MCF 10A (cell line): Measurements from ENCODE around the gene CYFIP2. TPM values are rescaled to one million over a fixed set of nuclear protein-coding genes. Genes with fewer than 3 reads are reported as not detected.

Experiments
- BruUV-seq: library from RNA; stranded (reverse); fragments of 400-500 nt; replicated peaks from 2 replicates; lab custom pipeline; 2021; lab: Mats Ljungman, UMichigan
- CTCF ChIA-PET: fragments of 300-600 bp; sonication (Branson Sonifier 250); formaldehyde crosslinking; extraction: SDS; loops from one replicate; lab custom pipeline; 2021; ENCODE audit warnings: antibody characterized with exemption, inconsistent platforms; lab: Yijun Ruan, JAX
- POLR2A ChIA-PET: fragments of 300-600, 350-650 bp; sonication (Branson Sonifier 250); formaldehyde crosslinking; extraction: SDS; loops from one replicate; lab custom pipeline; 2020; ENCODE audit warnings: antibody characterized with exemption, inconsistent platforms; lab: Yijun Ruan, JAX
- DNase-seq: peaks from one replicate; pipeline ENCODE4 v3.0.0-alpha.2; 2018; ENCODE audit not compliant: unreplicated experiment
- H3K27ac Mint-ChIP-seq: one replicate; pipeline ENCODE4 v1.8.0; 2022; ENCODE audit warnings: mild to moderate bottlenecking, low read depth, mixed read lengths; ENCODE audit not compliant: unreplicated experiment
- H3K27me3 Mint-ChIP-seq: one replicate; pipeline ENCODE4 v1.8.0; 2022; ENCODE audit warnings: mixed read lengths; ENCODE audit not compliant: insufficient read depth, unreplicated experiment
- H3K36me3 Mint-ChIP-seq: one replicate; pipeline ENCODE4 v1.8.0; 2022; ENCODE audit warnings: mild to moderate bottlenecking, moderate library complexity, mixed read lengths; ENCODE audit not compliant: insufficient read depth, unreplicated experiment
- H3K4me1 Mint-ChIP-seq: one replicate; pipeline ENCODE4 v1.8.0; 2022; ENCODE audit warnings: mixed read lengths; ENCODE audit not compliant: insufficient read depth, unreplicated experiment
- H3K4me3 Mint-ChIP-seq: one replicate; pipeline ENCODE4 v1.8.0; 2022; ENCODE audit warnings: mild to moderate bottlenecking, moderate library complexity, mixed read lengths; ENCODE audit not compliant: unreplicated experiment
- H3K9me3 Mint-ChIP-seq: one replicate; pipeline ENCODE4 v1.8.0; 2022; ENCODE audit warnings: mixed read lengths; ENCODE audit not compliant: unreplicated experiment
- intact Hi-C: fragments of 100-400 bp; cut with micrococcal nuclease; formaldehyde crosslinking; loops from 2 replicates; pipeline ENCODE4 v1.14.1; 2022
- total RNA-seq: library from RNA; stranded (reverse); gene quantifications from 2 replicates; pipeline ENCODE4 v1.2.3, GENCODE V29; 2022
- TF ChIP-seq, protein P1 (sequence below): fragments of 200-600 bp; IDR thresholded peaks from one replicate; pipeline ENCODE4 v1.8.0; 2022; ENCODE audit warnings: antibody characterized with exemption, mild to moderate bottlenecking; ENCODE audit not compliant: unreplicated experiment

The CYFIP2 gene
- total RNA-seq, 1 experiment from 2014 or later: 50.8 TPM

DNA sequence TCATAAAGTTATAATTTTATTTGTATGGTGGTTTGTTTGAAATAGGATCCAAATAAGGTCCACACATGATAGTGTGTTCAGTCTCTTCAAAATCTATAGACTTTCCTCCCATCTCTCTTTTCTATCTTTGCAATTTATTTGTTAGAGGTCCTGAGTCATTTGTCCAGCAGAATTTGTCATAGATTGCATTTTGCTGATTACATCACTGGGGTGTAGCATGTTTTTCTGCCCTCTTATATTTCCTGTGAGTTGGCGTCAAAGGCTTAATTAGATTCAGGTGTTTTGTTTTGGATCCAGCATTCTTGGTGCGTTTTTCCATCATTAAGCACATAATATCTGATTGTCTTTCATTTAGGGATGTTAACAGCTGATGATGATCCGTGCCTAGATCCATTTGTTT lies 15.0 kb downstream of the CYFIP2 start:
- CTCF ChIA-PET: interaction anchor here (0.6 to 1.5 kb wide), 5 partner anchors 23 to 54 kb away, joined by 3 to 4 read pairs (median 3); no protein-coding TSS in a partner anchor
- no TSS peak for BruUV-seq
- Mint-ChIP-seq H3K4me3 (no peak overlapping the region), H3K27ac (peak overlapping the region; percentile 44), H3K27me3 (no peaks in the 10 kb centered on the region), H3K4me1 (peaks cover 25% of the 10 kb centered on the region), H3K9me3 (no peaks in the 10 kb centered on the region), H3K36me3 (no peaks in the 10 kb centered on the region)
- POLR2A ChIA-PET: interaction anchor here (1.0 to 6.4 kb wide), 4 partner anchors 9 to 17 kb away, joined by 3 to 32 read pairs (median 8); partner anchors contain the start of gene CYFIP2
- TF ChIP-seq, protein P1, sequence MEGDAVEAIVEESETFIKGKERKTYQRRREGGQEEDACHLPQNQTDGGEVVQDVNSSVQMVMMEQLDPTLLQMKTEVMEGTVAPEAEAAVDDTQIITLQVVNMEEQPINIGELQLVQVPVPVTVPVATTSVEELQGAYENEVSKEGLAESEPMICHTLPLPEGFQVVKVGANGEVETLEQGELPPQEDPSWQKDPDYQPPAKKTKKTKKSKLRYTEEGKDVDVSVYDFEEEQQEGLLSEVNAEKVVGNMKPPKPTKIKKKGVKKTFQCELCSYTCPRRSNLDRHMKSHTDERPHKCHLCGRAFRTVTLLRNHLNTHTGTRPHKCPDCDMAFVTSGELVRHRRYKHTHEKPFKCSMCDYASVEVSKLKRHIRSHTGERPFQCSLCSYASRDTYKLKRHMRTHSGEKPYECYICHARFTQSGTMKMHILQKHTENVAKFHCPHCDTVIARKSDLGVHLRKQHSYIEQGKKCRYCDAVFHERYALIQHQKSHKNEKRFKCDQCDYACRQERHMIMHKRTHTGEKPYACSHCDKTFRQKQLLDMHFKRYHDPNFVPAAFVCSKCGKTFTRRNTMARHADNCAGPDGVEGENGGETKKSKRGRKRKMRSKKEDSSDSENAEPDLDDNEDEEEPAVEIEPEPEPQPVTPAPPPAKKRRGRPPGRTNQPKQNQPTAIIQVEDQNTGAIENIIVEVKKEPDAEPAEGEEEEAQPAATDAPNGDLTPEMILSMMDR: no peak
- intact Hi-C loops: no loop called here
- DNase-seq: peak; percentile 53

DNA sequence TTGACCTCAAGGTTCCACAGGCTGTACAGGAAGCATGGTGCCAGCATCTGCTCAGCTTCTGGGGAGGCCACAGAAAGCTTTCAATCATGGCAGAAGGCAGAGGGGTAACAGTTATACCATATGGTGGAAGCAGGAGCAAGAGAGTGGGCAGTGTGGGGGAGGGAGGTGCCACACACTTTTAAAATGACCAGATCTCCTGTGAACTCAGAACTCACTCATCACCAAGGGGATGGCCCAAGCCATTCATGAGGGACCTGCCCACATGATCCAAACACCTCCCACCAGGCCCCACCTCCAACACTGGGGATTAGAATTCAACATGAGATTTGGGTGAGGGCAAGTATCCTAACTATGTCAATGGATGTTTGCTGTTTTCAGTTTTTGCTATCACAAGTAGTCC lies 16.2 kb downstream of the CYFIP2 start:
- ChIA-PET POLR2A (no interaction called here), CTCF (interaction anchor here (1.4 to 1.5 kb wide), 2 partner anchors 28 to 29 kb away, joined by 3 to 4 read pairs; no protein-coding TSS in a partner anchor)
- Mint-ChIP-seq H3K27me3 (no peaks in the 10 kb centered on the region), H3K4me1 (peaks cover 25% of the 10 kb centered on the region), H3K27ac (no peak overlapping the region), H3K9me3 (no peaks in the 10 kb centered on the region), H3K36me3 (peaks cover under 1% of the 10 kb centered on the region), H3K4me3 (no peak overlapping the region)
- TF ChIP-seq, protein P1: no peak
- BruUV-seq: no TSS peak
- intact Hi-C loops: no loop called here
- no peak for DNase-seq

DNA sequence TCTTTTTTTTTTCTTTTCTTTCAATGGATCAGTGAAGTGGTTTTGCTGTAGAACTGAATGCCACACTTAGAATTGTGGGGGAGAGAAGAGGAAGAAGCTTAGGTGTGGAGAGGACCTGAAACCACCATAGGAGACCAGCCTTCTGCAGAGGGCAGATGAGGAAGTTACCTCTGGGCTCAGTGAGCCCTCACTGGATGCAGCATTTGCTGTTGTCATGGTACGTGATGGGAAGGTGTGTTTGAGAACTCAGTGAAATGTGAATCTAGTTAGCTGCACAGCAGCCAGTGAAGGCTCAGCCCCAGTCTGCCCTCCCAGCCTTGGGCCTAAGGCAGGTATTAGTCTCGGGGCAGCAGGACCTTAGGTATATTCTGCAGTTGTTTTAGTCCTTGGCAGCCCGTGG lies 17.5 kb downstream of the CYFIP2 start:
- intact Hi-C loops: no loop called here
- Mint-ChIP-seq H3K27me3 (no peaks in the 10 kb centered on the region), H3K4me1 (peaks cover 19% of the 10 kb centered on the region), H3K36me3 (peaks cover 13% of the 10 kb centered on the region), H3K27ac (no peak overlapping the region), H3K9me3 (no peaks in the 10 kb centered on the region), H3K4me3 (no peak overlapping the region)
- no peak for DNase-seq
- TF ChIP-seq, protein P1: no peak
- ChIA-PET POLR2A (interaction anchor here (0.7 to 1.5 kb wide), 3 partner anchors 10 to 16 kb away, joined by 3 to 4 read pairs (median 3); no protein-coding TSS in a partner anchor), CTCF (interaction anchor here (1.3 to 5.6 kb wide), 2 partner anchors 12 to 30 kb away, joined by 4 to 31 read pairs; no protein-coding TSS in a partner anchor)
- BruUV-seq: no TSS peak

DNA sequence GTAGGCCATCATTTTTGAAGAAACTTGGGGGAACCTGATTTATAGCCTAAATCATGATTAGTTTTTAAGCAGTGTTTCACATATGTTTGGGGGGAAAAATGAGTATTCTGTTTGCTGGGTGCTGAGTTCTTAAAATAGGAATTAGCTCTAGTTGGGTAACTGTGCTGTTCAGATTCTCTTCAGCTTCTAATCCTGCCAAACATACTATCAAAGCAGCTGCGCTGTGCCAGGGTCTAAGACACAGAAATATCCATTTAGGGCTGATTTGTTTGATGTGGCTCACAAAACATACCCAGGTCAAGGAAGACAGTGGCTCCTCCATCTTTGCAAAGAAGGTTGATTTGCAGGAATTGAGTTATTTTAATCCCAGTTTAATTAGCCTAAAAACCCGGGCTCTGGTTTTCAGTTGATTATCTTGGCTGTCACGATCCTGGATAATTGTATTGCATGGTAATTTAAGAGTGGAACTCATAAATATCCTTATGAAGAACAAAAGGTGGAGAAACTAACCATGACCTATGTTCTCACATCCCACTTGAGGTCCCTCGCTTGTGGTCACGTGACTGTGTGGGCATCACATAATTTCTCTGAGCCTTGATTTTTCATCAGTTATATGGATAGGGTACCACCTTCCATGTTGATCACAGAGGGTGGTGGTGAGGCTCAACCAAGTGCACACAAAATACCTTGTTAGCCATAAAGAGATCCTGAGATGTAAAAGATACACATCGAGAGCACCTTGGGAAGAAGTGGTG lies 18.7 kb downstream of the CYFIP2 start:
- no TSS peak for BruUV-seq
- Mint-ChIP-seq H3K4me1 (peaks cover 19% of the 10 kb centered on the region), H3K36me3 (peaks cover 13% of the 10 kb centered on the region), H3K9me3 (no peaks in the 10 kb centered on the region), H3K27me3 (no peaks in the 10 kb centered on the region), H3K4me3 (no peak overlapping the region), H3K27ac (no peak overlapping the region)
- CTCF ChIA-PET: interaction anchor here (0.6 to 5.6 kb wide), 6 partner anchors 10 to 384 kb away, joined by 3 to 31 read pairs (median 4); no protein-coding TSS in a partner anchor
- DNase-seq: no peak
- TF ChIP-seq, protein P1: no peak
- intact Hi-C loops: no loop called here
- POLR2A ChIA-PET: interaction anchor here (1.5 kb wide), 1 partner anchor 13 kb away, joined by 3 read pairs; no protein-coding TSS in a partner anchor
